Adrenal gland (tissue), 12 donors: ENCODE data around the gene DHFR. TPM values are rescaled to one million over a fixed set of nuclear protein-coding genes. Genes with fewer than 3 reads are reported as not detected.

Source experiments
- DNase-seq, 7 donors: peaks; one replicate each; pipeline ENCODE4 v3.0.0-alpha.2; 2019 to 2020
- H3K27ac ChIP-seq, 5 donors: fragments of 200-600 bp; sonication (generic) in 4 of 5; 1 replicate in 3 of 5; 2 replicates in 2 of 5; pipeline versions ENCODE4 v1.5.1 to v1.8.0; 2016 to 2020; ENCODE audit warnings: mild to moderate bottlenecking in 1 of 5
- H3K27me3 ChIP-seq: fragments of 200-600 bp; 2 replicates; pipeline ENCODE4 v1.8.0; 2021
- H3K36me3 ChIP-seq, 2 donors: fragments of 200-600 bp; replicated peaks in 1 of 2; 1 replicate in 1 of 2; 2 replicates in 1 of 2; pipeline versions ENCODE4 v1.5.1 to v1.8.0; 2018 to 2022
- H3K4me1 ChIP-seq, 2 donors: fragments of 200-600 bp; replicated peaks in 1 of 2; 1 replicate in 1 of 2; 2 replicates in 1 of 2; pipeline versions ENCODE4 v1.5.1 to v1.8.0; 2018 to 2021
- H3K4me3 ChIP-seq, 4 donors: fragments of 200-600 bp; sonication (generic) in 3 of 4; one replicate each; pipeline ENCODE4 v1.5.1; 2016 to 2018
- H3K9me3 ChIP-seq, 3 donors: fragments of 200-600 bp; sonication (generic) in 1 of 3; replicated peaks in 1 of 3; 1 replicate in 2 of 3; 2 replicates in 1 of 3; pipeline versions ENCODE4 v1.5.1 to v1.8.0; 2016 to 2021
- POLR2A ChIP-seq, 2 donors: fragments of 450-650 bp; IDR thresholded peaks; one replicate each; pipeline ENCODE4 v1.6.1; 2017; ENCODE audit warnings: antibody characterized with exemption in 2 of 2, mild to moderate bottlenecking in 2 of 2, moderate library complexity in 1 of 2
- WGBS, 4 donors: extraction: QIAGEN DNeasy Blood & Tissue Kit in 2 of 4; methylation state at CpG; one replicate each; pipeline versions ENCODE4 v1.1.5 to v1.1.7; 2013 to 2017; 5-methylcytosine and 5-hydroxymethylcytosine counted together
- intact Hi-C, 2 donors: fragments of 100-400 bp; cut with DNase I; formaldehyde crosslinking; loops; one replicate each; pipeline versions ENCODE4 v1.14.1 to v1.15.0; 2022 to 2023
- polyA plus RNA-seq, 3 donors: library from polyadenylated mRNA; stranded (reverse); fragments of 200-250 nt in 2 of 3; fragments of 350-450 nt in 1 of 3; fragmentation: Illumina TruSeq in 1 of 3; extraction: RNeasy Lipid Tissue Mini Kit (QIAGEN cat#74804) in 1 of 3; gene quantifications; one replicate each; pipeline ENCODE4 v1.2.3, GENCODE V29; 2013 to 2014
- total RNA-seq, 9 donors: library from RNA; depleted of rRNA in 4 of 9; stranded (reverse); fragments of >200 nt in 4 of 9; fragments of 120-200 nt in 1 of 9; fragmentation: NEBNext Ultra II Directional in 1 of 9; extraction: Animal tissue kit (Norgen Biotek cat#: 25700) in 1 of 9; gene quantifications; one replicate each; pipeline versions ENCODE4 v1.1.0 to v1.2.4, GENCODE V29; 2013 to 2023
- TF ChIP-seq, protein P1 (sequence below), 6 experiments: fragments of 450-650 bp in 4 of 6; fragments of 200-600 bp in 2 of 6; sonication (generic) in 1 of 6; IDR thresholded peaks; 1 replicate in 5 of 6; 2 replicates in 1 of 6; pipeline versions ENCODE4 v1.5.1 to v1.8.0; 2016 to 2021; ENCODE audit warnings: antibody characterized with exemption in 6 of 6, mild to moderate bottlenecking in 2 of 6, moderate library complexity in 1 of 6
- donor health status: healthy with polysubstance abuse.
- donor health status: Bipolar disorder and iron deficiency.
- donor health status: DM: yes; HTN: yes; CAD: no.
- donor health status: DM: no; HTN: no; CAD: no.
- donor health status: DM: no; HTN: no; CAD: no.
- donor health status: DM: yes; HTN: yes; CAD: no.

The DHFR gene
- total and polyA plus RNA-seq, 12 donors = 4.4 to 24.2 (median 8.6) TPM

DNA sequence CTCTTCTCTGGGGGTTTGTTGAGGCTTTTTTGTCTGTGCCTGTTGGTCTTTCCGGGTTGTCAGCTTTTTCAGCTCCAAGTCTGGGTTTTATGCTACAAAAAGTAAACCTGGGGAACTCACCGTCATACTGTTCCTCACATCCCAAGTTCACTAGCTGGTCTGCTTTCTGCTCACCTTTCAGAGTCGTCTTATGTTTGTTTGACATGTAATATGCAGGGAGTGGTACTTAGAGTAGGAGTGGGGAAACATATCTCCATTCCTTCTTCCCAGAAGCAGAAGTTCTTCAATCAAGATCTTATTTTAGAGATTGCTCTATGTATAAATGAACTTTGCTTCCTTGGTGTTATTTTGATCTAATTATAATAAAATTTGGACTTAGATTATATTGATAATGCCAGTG lies 41.7 kb upstream of the DHFR start:
- Histone ChIP-seq H3K27me3 (no peaks in the 10 kb centered on the region), H3K27ac (no peak overlapping the region), H3K9me3 (no peaks in the 10 kb centered on the region), H3K4me3 (no peak overlapping the region), H3K4me1 (no peaks in the 10 kb centered on the region), H3K36me3 (no peaks in the 10 kb centered on the region)
- intact Hi-C loops = no loop called here
- TF ChIP-seq, protein P1, sequence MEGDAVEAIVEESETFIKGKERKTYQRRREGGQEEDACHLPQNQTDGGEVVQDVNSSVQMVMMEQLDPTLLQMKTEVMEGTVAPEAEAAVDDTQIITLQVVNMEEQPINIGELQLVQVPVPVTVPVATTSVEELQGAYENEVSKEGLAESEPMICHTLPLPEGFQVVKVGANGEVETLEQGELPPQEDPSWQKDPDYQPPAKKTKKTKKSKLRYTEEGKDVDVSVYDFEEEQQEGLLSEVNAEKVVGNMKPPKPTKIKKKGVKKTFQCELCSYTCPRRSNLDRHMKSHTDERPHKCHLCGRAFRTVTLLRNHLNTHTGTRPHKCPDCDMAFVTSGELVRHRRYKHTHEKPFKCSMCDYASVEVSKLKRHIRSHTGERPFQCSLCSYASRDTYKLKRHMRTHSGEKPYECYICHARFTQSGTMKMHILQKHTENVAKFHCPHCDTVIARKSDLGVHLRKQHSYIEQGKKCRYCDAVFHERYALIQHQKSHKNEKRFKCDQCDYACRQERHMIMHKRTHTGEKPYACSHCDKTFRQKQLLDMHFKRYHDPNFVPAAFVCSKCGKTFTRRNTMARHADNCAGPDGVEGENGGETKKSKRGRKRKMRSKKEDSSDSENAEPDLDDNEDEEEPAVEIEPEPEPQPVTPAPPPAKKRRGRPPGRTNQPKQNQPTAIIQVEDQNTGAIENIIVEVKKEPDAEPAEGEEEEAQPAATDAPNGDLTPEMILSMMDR (IDR thresholded peaks at IDR 0.05) = no peak
- TF ChIP-seq POLR2A (IDR thresholded peaks at IDR 0.05) = no peak
- 94 to 98% (median 97%) methylated on average over 3 of the region's 3 CpGs for WGBS, 4 donors
- no peak for DNase-seq

DNA sequence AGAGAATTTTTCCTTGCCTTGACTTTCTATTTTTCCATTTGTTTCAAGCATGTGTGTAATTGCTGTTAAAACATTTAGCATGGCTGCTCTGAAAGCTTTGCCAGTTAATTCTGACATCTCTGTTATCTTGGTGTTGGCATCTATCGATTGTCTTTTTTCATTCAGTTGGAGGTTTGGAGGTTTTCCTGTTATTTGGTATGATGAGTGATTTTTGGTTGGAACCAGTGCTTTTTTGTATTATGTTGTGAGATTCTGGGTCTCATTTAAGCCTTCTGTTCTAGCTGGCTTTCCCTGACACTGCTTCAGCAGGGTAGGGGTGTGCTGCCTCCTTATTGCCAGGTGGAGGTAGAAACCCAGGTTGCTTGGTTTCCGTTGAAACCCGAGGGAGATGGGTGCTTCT lies 40.9 kb upstream of the DHFR start:
- DNase-seq = no peak
- Histone ChIP-seq H3K4me1 (no peaks in the 10 kb centered on the region), H3K27ac (no peak overlapping the region), H3K36me3 (no peaks in the 10 kb centered on the region), H3K9me3 (no peaks in the 10 kb centered on the region), H3K27me3 (no peaks in the 10 kb centered on the region), H3K4me3 (no peak overlapping the region)
- TF ChIP-seq, protein P1 (IDR thresholded peaks at IDR 0.05) = no peak
- no peak for TF ChIP-seq POLR2A (IDR thresholded peaks at IDR 0.05)
- intact Hi-C loops = no loop called here
- 96 to 100% (median 98%) methylated on average over 3 of the region's 3 CpGs for WGBS, 4 donors

DNA sequence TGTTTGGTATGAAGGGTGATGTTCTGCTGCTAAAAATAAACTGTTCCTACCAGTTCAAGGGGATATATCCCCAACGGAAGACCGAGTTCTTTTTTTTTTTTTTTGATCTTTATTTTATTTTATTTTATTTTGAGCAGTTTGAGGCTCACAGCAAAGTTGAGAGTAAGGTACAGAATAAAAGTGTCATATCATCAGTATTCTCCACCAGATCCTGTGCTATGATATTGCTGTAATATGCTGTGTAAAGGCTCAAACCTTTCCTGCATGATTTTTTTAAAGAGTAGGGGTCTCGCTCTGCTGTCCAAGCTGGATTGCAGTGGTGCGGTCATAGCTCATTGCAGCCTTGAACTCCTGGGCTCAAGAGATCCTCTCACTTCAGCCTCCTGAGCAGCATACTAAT lies 34.8 kb upstream of the DHFR start:
- no peak for DNase-seq
- Histone ChIP-seq H3K9me3 (no peaks in the 10 kb centered on the region), H3K27ac (no peak overlapping the region), H3K27me3 (no peaks in the 10 kb centered on the region), H3K4me3 (no peak overlapping the region), H3K36me3 (no peaks in the 10 kb centered on the region), H3K4me1 (no peaks in the 10 kb centered on the region)
- intact Hi-C loops = no loop called here
- WGBS, 4 donors = 62 to 93% (median 83%) methylated on average over 4 of the region's 4 CpGs
- TF ChIP-seq, protein P1 (IDR thresholded peaks at IDR 0.05) = no peak
- no peak for TF ChIP-seq POLR2A (IDR thresholded peaks at IDR 0.05)

DNA sequence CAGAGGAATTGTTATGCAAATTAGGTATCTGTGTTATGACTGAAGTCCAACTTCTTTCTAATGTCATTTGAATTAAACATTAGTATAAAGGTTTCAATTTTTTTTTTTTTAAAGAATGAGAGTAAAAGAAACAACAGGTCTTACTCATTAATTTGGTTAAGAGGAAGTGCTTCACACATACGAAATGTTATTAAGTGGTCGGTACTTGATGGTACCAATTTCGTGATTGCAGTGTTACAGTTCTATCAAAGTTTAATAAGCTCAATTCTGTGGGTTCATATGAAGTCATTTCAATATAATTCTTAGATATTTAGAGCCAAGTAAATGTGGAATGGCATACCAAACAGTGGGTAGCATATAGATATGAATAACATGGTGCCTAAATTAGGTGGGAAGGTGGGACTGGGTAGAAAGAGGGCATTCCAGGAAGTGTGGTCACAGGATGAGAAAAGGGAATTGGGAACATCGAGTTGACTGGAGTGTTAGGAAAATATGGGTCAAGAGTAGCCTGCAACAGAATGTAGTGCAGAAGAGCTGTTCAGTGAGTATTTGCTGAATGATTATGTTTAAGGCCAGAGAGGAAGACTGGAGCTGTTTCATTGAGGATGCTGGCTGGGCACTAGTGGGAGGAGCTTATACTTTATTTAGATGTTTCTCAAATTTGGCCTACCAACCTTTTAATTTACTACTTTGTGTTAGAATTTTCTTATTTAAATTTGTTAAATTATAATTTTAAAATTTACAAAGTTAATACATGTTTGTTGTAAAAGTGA lies 34.1 kb upstream of the DHFR start:
- no peaks in the 10 kb centered on the region for H3K36me3 ChIP-seq

More for the DNA sequence above, 34.1 kb upstream of the DHFR start:
- no peak for TF ChIP-seq POLR2A (IDR thresholded peaks at IDR 0.05)
- TF ChIP-seq, protein P1 (IDR thresholded peaks at IDR 0.05) = no peak
- H3K9me3 ChIP-seq = no peaks in the 10 kb centered on the region
- intact Hi-C loops = no loop called here
- H3K27me3 ChIP-seq = no peaks in the 10 kb centered on the region
- H3K4me3 ChIP-seq = no peak overlapping the region
- WGBS, 4 donors = 84 to 91% (median 87%) methylated on average over 4 of the region's 4 CpGs
- H3K4me1 ChIP-seq = no peaks in the 10 kb centered on the region
- no peak for DNase-seq
- H3K27ac ChIP-seq = no peak overlapping the region
